ENCODE results near the gene ARHGEF1. TPM values are rescaled to one million over a fixed set of nuclear protein-coding genes. Genes with fewer than 3 reads are reported as not detected.
A peak's percentile ranks its signal among the peaks of the same experiment; 100 is the strongest.

The ARHGEF1 gene
- total RNA-seq, 1 donor from 2014 or later = 197 TPM

DNA sequence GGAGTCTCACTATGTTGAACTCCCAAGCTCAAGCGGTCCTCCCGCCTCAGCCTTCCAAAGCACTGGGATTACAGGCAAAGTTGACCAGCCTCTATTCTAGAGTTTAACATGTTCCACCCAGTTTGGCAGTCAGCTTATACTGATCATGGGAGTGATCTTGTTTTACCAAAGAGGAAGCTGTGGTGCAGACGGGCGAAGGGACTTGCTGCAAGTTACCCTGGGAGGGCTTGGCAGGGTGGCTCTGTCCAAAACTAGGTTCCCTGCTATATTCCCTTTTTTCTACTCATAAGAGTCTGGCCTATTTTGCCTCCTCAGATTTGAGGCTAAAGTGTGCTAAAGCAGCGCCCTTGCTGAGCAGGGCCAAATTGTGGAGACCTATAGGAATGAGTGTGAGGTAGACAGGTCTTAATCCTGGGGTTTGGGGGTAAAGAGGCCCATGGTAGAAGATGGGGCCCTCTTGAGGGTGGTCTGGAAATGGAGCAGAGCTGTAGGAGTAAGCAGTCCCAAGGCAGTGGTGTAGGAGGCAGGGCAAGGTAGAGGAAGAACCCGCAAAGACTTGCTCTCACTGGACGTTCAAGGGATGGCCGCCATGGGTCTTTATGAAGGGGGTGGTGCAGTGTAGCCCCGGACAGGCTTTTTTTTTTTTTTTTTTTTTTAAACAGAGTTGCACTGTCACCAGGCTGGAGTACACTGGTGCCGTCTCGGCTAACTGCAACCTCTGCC is 19.6 kb upstream of the ARHGEF1 start:
- DNase-seq = no peak
- no peaks in the 10 kb centered on the region for H3K27me3 ChIP-seq
- H3K4me3 ChIP-seq = no peak overlapping the region
- peaks cover 72% of the 10 kb centered on the region for H3K36me3 ChIP-seq
- no peaks in the 10 kb centered on the region for H3K9me3 ChIP-seq
- no peak overlapping the region for H3K27ac ChIP-seq
- intact Hi-C loops (cut with DNase I) = loop anchor here (10.0 kb wide), 1 partner anchor 71 kb away; no protein-coding TSS in a partner anchor
- no peak for ATAC-seq
- peaks cover 57% of the 10 kb centered on the region for H3K4me1 ChIP-seq
- no peak for TF ChIP-seq CTCF (IDR thresholded peaks at IDR 0.05)

- H3K27ac ChIP-seq = no peak overlapping the region
Observed at GRCh38 chr19:41864374-41864773, 18.6 kb upstream of the ARHGEF1 start.

GRCh38 chr19:41866284-41866683 is 16.7 kb upstream of the ARHGEF1 start:
- ATAC-seq = no peak
- no peaks in the 10 kb centered on the region for H3K9me3 ChIP-seq
- peaks cover 73% of the 10 kb centered on the region for H3K4me1 ChIP-seq
- intact Hi-C loops (cut with DNase I) = loop anchor here (10.0 kb wide), 1 partner anchor 69 kb away; no protein-coding TSS in a partner anchor
- H3K4me3 ChIP-seq = no peak overlapping the region
- DNase-seq = no peak
- peaks cover 98% of the 10 kb centered on the region for H3K36me3 ChIP-seq
- H3K27me3 ChIP-seq = no peaks in the 10 kb centered on the region
- no peak for TF ChIP-seq CTCF (IDR thresholded peaks at IDR 0.05)
- H3K27ac ChIP-seq = no peak overlapping the region

More at GRCh38 chr19:41864374-41864773, 18.6 kb upstream of the ARHGEF1 start:
- Histone ChIP-seq H3K4me3 (no peak overlapping the region), H3K9me3 (no peaks in the 10 kb centered on the region), H3K36me3 (peaks cover 82% of the 10 kb centered on the region), H3K4me1 (peaks cover 67% of the 10 kb centered on the region), H3K27me3 (no peaks in the 10 kb centered on the region)
- DNase-seq (no peak), ATAC-seq (no peak)
- TF ChIP-seq CTCF (IDR thresholded peaks at IDR 0.05) = no peak
- intact Hi-C loops (cut with DNase I) = loop anchor here (10.0 kb wide), 1 partner anchor 70 kb away; no protein-coding TSS in a partner anchor

- H3K9me3 ChIP-seq = no peaks in the 10 kb centered on the region
- no peak for TF ChIP-seq CTCF (IDR thresholded peaks at IDR 0.05)
- H3K4me3 ChIP-seq = no peak overlapping the region
- H3K27me3 ChIP-seq = no peaks in the 10 kb centered on the region
- peaks cover 70% of the 10 kb centered on the region for H3K4me1 ChIP-seq
- ATAC-seq = peak; percentile 71
- intact Hi-C loops (cut with DNase I) = loop anchor here (10.0 kb wide), 1 partner anchor 66 kb away; no protein-coding TSS in a partner anchor
- H3K36me3 ChIP-seq = peaks cover 90% of the 10 kb centered on the region
- H3K27ac ChIP-seq = peak overlapping the region; percentile 42
- no peak for DNase-seq
Observed at GRCh38 chr19:41868120-41868988, 14.6 kb upstream of the ARHGEF1 start.

GRCh38 chr19:41868989-41869300 is 14.0 kb upstream of the ARHGEF1 start:
- H3K4me3 ChIP-seq = no peak overlapping the region
- no peaks in the 10 kb centered on the region for H3K27me3 ChIP-seq
- H3K36me3 ChIP-seq = peaks cover 84% of the 10 kb centered on the region
- ATAC-seq = no peak
- no peak for DNase-seq
- peaks cover 67% of the 10 kb centered on the region for H3K4me1 ChIP-seq
- TF ChIP-seq CTCF (IDR thresholded peaks at IDR 0.05) = no peak
- H3K27ac ChIP-seq = peak overlapping the region; percentile 42
- intact Hi-C loops (cut with DNase I) = loop anchor here (10.0 kb wide), 1 partner anchor 66 kb away; no protein-coding TSS in a partner anchor
- no peaks in the 10 kb centered on the region for H3K9me3 ChIP-seq

All from upper lobe of right lung (tissue), 1 donor.